Kidney glomerular epithelial cell (primary cell): ENCODE measurements around the gene SLC39A10.
"Not testable (repeated sequence)": the region's sequence is repeated elsewhere in the genome, so short reads cannot be mapped to it uniquely, and the experiment has no call there.

Source experiments
- DNase-seq: peaks from one replicate; lab custom pipeline; 2025; lab: John Stamatoyannopoulos, UW

SLC39A10 gene

DNA sequence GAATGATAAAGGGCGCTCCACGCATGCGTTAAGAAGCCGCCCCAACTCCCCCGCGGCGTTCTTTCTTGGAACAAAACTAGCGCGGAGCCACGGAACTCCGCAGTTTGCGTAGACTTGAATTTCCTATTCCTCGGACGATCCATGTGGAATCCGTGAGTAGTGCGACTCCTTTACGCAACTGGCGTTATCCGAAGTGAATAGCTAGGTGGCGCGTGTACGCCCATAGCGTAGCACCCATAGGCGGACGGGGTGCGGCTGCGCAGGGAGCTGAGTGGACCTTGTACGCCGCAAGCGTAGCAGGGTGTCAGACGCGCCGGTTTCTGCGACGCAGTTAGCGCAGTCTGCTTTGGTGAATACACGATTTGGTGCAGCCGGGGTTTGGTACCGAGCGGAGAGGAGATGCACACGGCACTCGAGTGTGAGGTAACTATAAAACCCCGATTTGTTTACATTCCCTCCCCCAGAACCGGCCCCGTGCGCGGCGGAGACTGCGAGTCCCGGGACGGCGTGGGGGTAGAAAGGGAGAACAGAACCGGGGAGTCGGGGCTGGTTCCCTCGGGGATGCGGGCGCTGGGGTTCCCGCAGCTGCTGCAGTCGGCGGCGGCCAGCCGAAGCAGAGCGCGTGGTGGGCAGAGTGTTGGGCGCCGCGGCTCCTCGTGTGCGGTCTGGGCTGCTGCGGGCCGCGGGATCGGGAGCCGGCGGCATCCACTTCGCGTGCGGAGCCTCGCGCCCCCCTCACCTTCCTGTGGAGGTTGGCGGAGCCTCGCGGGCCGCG is at the start of gene SLC39A10:
SLC39A10 (plus strand) TSS at position 368 of the 775 bp plus-strand sequence. CDS start 22,817 bp downstream, outside the sequence.
- DNase-seq = peak; percentile 100

DNA sequence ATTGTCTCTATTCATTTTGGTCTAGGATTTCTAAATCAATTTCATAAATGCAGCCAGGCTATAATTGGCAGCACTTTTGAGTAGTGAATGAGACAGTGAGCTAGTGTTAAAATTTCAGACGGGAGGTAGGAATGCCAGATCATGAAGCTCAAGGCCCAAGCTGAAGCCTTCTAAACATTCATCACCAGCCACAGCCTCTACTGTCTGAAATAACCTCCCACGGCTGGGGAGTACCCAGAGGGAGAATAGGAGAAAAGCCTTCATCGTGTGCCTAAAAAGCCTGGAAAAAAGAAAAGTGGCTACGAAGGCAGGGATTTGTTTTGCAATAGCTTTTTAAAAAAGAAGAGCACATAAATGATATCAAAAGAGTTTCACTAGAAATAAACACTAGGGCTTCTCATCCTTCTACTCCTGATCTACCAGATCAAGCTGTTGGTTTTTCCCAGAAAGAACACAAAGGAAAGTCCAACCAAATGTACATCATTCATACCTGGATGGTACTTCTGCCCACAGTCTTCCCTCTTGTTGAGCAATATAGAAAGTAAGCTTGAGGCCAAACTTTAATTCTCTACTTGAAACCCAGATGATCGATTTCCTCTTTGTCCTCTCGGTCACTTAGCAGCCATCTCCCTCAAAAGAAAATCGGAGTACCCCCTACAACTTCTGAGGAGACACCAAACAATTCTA is 48.1 kb upstream of the SLC39A10 start:
- no peak for DNase-seq

DNA sequence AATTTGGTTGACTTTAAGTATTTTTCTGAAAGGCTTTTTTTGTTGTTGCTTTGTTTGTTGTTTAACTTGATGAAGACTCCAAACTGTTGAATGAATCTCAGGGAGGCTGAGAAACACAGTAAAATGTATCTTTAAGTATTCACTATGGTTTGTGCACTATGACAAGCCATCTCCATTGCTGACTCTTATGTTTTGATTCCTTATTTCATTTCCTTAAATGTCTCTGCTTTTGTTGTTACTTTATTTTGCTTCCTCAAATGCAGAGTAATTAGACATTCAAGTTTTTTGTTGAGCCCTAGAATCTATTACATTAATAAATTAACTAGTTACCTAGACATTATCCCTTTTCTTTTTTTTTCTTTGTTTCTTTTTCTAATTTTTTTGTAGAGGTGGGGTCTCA is 46.3 kb upstream of the SLC39A10 start:
- DNase-seq = no peak

GRCh38 chr2:195612611-195613495 is 44.2 kb upstream of the SLC39A10 start:
- DNase-seq = peak; percentile 91

DNA sequence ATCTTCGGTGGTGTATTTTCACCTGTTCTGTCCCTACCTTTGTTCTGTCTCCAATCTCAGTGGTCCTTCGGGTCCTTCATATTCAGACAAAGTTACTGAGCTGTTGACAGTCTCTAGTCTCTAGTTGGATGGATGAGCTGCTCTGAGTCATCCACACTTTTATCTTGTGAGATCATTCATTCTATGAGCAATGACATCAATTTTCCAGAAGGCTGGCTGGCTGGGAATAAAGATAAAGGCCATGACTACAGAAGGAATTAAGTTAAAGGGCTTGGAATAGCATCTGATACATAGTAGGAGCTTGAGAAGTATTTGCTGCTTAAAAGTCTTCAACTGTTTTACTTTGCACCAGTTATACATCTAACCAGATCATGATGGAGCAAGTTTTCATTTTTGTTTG is 43.1 kb upstream of the SLC39A10 start:
- DNase-seq = peak; percentile 94

- no peak for DNase-seq
Observed at GRCh38 chr2:195619590-195619989, 37.4 kb upstream of the SLC39A10 start.

DNA sequence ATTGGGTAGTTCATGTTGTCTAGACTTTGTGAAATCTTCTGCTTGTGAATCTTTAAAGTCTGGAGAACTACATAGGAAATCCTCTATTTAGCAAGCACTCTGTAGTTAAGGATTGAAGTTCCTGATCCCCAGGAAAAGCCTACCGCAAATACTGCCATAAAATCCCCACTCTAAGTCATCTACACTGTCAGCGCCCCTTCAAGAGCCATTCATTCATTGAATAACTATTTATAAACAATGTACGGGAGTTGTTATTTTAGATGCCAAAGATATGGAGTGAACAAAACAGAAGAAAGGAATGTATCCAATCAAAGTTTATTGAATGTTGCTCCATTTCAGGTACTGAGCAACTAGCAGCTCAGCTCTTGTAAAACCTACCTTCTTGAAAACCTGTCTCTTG is 36.5 kb upstream of the SLC39A10 start:
- DNase-seq = no peak

DNA sequence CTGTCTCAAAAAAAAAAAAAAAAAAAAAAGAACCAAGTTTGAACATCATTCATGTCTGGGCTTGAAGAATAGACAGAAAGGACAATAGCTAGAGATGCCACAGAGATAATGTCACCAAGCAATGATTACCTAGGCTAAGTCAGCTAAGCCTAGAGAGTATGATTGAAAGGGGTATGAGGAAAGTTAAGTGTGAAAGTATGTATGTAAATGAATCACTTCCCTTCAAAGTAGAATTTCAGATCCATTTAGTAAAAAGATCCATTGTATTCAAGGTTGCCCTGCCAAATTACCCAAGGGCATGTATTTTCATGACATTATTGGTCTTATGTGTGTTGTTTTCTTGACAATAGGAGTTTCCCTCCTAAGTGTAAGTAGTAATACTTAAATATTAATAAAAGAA is 34.1 kb upstream of the SLC39A10 start:
- DNase-seq = peak; percentile 79

DNA sequence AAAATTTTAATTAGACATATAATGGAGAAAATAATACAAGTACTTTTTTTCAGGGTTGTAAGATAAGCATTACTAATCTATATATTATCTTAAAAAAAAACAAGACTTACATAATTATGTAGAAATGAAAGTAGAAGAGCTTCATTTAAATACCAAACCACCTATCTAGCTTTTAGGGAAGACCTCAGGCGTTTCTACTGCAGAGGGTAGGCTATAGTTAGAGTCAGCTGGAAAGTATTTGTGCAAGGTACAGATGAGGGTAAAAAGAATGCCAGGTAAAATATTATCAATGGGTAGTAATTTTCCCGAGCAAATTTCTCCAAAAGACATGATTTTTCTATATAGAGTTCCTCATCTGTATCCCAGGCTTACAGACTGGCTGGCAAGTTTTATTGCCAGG is 30.5 kb upstream of the SLC39A10 start:
- DNase-seq = no peak

DNA sequence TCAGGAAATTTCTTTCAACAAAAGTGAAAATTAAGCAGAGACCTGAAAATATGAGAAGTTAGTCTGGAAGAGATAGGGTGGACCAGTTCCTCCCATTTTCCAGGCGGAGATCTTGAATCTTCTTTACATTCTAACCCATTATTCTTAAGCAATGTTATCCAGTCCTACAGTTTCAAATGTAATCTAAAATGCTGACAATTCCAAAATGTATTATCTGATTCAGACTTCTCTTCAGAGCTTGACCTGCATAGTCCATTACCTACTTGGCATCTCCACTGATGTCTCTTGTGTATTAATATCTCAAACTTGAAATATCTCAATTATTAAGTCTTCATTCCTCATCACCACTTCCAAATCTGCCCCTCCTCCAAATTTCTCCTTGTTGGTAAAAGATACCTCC is 28.4 kb upstream of the SLC39A10 start:
- DNase-seq = no peak

GRCh38 chr2:195632856-195633572 is 24.0 kb upstream of the SLC39A10 start:
- DNase-seq = no peak

DNA sequence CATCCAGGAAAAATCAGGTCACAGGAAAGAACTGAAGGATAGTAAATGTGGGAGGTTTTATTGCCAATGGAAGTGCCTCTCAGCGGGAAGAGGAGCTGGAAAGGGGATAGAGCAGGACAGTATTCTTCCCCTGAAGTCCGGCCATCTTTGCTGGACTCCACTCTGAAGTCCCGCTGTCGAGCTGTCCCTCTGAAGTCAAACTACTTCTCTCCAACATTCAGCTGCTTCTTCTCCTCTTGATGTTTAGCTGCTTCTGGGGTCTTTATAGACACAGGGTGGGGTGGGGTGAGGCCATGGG is 23.5 kb upstream of the SLC39A10 start:
- DNase-seq = no peak

DNA sequence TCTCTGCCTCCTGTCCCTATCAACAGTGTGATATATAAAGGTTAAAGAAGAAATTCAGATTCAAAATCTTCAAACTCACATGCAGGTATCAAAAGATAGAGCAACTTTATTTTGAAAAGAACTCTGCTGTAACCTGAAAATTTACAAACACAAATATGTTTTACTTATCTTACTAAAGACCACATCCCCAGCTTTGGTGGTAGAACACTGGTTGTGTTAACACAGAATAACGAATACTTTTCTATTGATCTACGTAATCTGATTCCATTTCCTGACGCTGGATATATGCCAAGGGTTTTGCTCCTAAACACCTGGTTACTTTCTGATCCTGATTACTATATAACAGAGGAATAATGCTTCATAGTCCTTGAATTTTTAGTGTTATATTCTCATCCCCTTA is 23.1 kb upstream of the SLC39A10 start:
- DNase-seq = no peak

- DNase-seq = peak; percentile 30
Observed at GRCh38 chr2:195636890-195637289, 20.1 kb upstream of the SLC39A10 start.

GRCh38 chr2:195638750-195639149 is 18.3 kb upstream of the SLC39A10 start:
- DNase-seq = no peak

DNA sequence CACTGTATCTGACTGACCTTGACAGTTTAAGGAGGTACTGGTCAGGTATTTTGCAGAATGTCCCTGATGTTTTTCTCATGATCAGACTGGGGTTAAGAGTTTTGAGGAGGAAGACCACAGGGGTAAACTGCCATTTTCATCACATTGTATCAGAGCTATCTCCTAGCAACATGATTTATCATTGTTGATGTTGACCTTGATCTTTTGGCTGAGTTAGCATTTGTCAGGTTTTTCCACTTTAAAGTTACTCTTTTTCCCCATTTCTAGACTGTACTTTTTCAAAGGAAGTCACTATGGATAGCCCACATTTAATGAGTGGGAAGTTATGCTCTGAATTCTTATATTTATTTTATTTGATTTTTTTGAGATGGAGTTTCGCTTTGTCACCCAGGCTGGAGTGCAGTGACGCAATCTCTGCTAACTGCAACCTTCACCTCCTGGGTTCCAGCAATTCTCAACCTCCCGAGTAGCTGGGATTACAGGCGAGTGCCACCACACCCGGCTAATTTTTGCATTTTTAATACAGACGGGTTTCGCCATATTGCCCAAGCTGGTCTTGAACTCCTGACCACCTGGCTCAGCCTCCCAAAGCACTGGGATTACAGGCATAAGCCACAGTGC is 17.7 kb upstream of the SLC39A10 start:
- no peak for DNase-seq

GRCh38 chr2:195639959-195640358 is 17.1 kb upstream of the SLC39A10 start:
- no peak for DNase-seq

DNA sequence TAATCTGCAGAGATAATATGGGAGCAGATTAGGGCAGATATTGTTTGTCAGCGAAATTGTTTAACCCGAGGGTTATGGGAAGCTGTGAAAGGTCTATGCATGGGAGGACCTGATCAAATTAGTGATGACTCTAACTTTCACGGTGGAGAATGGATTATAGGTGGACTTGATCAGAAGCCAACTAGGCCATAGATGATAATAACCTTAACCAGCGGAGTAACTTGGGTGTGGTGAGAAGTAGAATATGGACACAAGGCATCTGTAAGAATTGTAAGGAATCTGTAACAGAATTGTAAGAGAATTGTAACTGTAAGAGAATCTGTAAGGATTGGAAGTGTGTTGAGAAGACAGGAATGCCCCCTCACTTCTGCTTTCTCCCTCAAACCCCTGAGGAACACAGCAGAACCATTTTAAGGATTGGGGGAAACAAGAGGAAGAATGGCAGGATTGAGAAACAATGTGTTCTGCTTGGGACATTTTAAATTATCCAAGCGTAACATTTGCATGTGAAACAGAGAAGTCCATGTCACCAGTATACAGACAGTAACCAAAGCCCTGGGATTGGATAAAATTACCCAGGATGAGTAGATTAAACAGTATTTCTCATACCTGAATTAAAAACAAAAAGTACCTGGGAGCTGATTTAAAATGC is 14.9 kb upstream of the SLC39A10 start:
- DNase-seq = no peak

DNA sequence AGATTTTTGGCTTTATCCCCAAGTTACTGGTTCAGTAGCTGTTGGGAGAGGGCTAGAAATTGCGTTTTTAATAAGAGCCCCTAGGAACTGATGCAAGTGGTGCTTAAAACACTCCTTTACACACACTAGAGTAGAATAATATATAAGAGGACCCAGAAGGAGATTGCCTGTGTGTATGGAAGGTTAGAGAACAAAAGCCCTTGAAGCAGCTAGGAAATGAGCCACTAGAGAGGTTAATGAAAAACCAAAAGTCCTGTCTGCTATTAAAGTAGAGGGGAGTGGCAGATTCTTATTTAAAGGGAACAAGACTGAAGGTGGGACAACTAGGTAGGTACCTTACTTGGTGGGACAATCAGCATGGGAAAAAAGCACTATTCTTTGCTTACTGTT is 14.4 kb upstream of the SLC39A10 start:
- no peak for DNase-seq

DNA sequence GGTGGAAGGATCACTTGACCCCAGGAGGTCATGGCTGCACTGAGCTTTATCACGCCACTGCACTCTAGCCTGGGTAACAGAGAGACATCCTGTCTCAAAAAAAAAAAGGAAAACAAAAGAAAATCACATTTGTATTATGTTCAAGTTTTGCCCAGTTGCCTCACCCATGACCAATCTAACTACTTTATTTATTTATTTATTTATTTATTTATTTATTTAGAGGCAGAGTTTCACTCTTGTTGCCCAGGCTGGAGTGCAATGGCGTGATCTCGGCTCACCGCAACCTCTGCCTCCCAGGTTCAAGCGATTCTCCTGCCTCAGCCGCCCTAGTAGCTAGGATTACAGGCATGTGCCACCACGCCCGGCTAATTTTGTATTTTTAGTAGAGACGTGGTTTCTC is 12.3 kb upstream of the SLC39A10 start:
- DNase-seq = not testable (repeated sequence)

DNA sequence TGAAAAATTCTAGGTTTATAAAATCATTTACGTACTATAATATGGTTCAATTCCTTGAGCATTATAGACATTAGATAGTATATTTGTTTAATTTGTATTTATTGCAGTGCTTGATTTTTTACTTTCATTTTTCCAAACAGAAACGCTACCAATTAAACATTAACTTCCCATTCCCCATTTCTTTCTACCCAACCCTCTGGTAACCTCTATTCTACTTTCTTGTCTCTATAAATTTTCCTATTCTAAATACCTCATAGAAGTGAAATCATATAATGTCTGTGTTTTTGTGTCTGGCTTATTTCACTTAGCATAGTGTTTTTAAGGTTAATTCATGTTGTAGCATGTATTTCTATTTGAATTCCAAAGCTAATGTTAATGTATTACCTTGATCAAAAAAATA is 11.6 kb upstream of the SLC39A10 start:
- DNase-seq = peak; percentile 6
